ENCODE results near the gene SRC.

The SRC gene

GRCh38 chr20:37419307-37419706, 73.4 kb downstream of the SRC start:
- no peak for FAIRE-seq

DNA sequence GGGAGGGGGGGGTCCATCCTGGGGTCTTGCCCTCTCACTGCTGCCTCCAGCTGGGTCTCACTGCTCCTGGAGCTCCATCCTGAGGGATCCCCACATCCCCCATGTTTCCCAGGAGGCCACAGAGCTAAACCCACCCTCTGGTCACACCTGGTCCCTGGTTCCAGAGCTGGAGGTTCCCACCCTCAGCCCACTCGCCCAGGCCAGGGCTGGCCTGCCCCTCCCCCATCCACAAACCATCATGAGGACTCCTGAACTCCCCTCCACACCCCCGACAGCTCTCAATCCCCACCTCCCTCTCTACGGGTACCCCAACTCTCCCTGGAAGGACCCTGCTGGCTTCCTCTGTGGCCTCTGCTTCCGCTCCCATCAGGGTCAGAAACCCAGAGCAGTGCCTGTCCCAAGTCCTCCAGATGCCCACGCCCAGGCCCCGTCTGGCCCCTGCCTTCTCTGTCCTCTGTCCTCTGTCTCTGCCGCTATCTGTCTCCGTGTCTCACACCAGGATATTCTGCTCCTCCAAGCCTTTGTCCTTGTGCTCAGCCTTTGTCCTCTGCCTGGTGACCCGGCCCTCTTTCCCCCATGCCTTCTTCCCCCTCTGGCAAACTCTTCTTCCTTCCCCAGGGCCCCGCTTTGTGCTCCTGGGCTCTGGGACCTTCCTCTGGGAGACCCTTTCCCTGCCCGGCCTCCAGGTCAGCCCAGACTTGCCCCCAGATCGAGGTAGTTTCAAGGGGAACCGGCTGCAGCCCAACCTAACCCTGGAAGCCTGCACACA, 74.0 kb downstream of the SRC start:
- DNase-seq (ENCODE audit: extremely low spot score, insufficient read length, low read depth): no peak
- no peak for FAIRE-seq

More at GRCh38 chr20:37419307-37419706, 73.4 kb downstream of the SRC start:
- no peak for DNase-seq (ENCODE audit: extremely low spot score, insufficient read length, low read depth)

DNA sequence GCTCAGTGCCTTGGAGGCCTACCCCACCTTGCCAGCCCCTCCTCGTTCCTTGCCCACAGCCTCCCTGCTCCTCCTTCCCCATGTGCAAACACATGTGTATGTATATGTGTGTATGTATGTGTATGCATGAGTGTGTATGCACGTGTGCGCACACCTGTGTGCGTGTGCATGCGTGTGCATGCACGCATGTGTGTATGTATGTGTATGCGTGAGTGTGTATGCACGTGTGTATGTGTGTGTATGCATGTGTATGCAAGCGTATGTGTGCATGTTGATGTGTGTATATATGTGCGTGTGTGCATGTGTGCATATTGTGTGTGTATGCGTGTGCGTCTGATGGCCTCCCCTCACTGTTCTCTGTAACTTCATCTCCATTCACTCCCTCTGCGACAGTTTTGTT, 74.7 kb downstream of the SRC start:
- DNase-seq (ENCODE audit: extremely low spot score, insufficient read length, low read depth) (no peak), FAIRE-seq (no peak)

GRCh38 chr20:37421060-37421905, 75.3 kb downstream of the SRC start:
- DNase-seq (ENCODE audit: extremely low spot score, insufficient read length, low read depth) (no peak), FAIRE-seq (no peak)

GRCh38 chr20:37421988-37422387, 76.0 kb downstream of the SRC start:
- FAIRE-seq (no peak), DNase-seq (ENCODE audit: extremely low spot score, insufficient read length, low read depth) (no peak)

- no peak for FAIRE-seq
- DNase-seq (ENCODE audit: extremely low spot score, insufficient read length, low read depth): no peak
These were observed 76.9 kb downstream of the SRC start for GRCh38 chr20:37422791-37423286.

DNA sequence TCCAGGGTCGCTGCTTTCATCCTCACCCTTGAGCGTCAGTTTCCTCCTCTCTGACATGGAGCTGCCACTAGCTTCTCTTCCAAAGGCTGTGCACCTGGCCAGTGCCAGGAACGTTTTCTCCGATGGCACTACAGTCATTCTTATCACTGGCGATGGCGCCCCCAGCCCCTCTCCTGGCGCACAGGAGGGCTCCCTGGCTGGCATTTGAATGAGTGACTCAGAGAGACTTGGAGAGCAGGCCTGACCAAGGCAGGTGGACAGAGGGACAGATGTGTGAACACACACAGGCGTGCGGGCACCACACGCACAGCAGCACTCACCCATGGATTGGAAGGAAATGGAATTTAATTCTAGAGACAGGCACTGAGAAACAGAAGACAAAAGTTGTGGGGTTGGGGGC, 77.6 kb downstream of the SRC start:
- no peak for DNase-seq (ENCODE audit: extremely low spot score, insufficient read length, low read depth)
- FAIRE-seq: no peak

DNA sequence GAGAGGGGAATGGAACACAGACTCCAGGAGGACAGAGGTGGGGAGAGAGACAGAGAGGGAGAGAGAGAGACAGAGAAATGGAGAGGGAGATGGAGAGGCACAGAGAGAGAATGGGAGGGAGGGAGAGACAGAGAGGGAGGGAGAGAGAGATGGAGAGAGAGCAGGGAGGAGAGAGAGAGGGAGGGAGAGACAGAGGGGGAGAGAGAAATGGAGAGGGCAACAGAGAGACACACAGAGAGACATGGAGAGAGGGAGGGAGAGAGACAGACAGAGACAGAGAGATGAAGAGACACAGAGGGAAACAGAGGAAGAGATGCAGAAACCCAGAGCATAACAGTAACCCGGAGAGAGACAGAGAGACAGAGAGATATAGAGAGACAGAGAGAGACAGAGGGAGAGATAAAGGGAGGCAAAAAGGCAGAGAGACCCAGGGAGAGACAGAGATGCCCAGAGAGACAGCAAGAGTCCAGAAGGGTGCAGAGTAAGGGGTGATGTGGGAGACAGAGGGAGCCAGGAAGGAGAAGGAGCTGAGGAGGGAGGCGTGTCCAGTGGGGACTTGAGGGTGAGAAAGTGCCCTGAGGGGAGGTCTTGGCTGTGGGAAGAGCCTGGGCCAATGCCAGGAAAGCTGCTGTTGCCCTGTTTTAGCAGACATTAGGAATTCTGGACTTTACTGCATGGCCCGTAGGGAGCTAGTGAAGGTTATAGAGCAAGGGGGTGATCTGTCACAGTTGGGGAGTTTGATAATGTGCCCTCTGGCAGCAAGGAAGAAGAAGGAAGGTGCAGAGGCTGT, 78.3 kb downstream of the SRC start:
- no peak for DNase-seq (ENCODE audit: extremely low spot score, insufficient read length, low read depth)
- no peak for FAIRE-seq

- FAIRE-seq: no peak
- no peak for DNase-seq (ENCODE audit: extremely low spot score, insufficient read length, low read depth)
These were observed 79.2 kb downstream of the SRC start for GRCh38 chr20:37425103-37425625.

DNA sequence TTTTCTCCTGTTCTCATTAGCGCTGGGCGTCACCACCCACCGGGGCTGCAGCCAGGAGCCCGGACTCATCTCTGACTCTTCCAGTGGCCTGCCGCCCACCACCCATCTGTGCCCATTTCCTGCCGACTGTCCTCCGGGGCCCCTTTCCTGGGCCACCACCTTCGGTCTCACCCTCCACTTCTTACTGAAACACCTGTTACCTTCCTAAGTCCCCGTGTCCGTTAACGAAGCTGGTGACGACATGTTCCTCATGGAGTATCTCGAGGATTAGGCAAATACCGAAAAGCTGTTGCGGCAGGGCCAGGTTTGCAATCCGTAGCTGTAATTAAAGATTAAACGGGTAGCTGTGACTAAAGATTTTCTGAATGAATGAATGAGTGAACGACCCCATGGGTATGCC, 80.2 kb downstream of the SRC start:
- no peak for DNase-seq (ENCODE audit: extremely low spot score, insufficient read length, low read depth)
- FAIRE-seq: no peak

GRCh38 chr20:37426978-37427377, 81.0 kb downstream of the SRC start:
- DNase-seq (ENCODE audit: extremely low spot score, insufficient read length, low read depth) (no peak), FAIRE-seq (no peak)

DNA sequence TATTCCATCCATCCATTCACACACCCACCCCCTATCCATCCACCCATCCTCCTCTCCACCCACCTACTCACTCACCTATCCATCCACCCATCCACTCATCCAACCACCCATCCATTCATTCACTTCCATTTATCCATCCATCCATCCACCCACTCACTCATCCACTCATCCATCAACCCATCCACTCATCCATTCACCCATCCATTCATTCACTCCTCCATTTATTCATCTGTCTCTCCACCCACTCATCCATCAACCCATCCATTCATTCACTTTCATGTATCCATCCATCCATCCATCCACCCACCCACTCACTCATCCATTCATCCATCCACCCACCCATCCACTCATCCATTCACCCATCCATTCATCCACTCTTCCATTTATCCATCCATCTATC, 84.1 kb downstream of the SRC start:
- DNase-seq (ENCODE audit: extremely low spot score, insufficient read length, low read depth) (no peak), FAIRE-seq (no peak)

- DNase-seq (ENCODE audit: extremely low spot score, insufficient read length, low read depth): no peak
- no peak for FAIRE-seq
These were observed 85.0 kb downstream of the SRC start for GRCh38 chr20:37430778-37431460.

- DNase-seq (ENCODE audit: extremely low spot score, insufficient read length, low read depth) (no peak), FAIRE-seq (no peak)
These were observed 85.8 kb downstream of the SRC start for GRCh38 chr20:37431786-37432185.

GRCh38 chr20:37432606-37433005, 86.7 kb downstream of the SRC start:
- FAIRE-seq (no peak), DNase-seq (ENCODE audit: extremely low spot score, insufficient read length, low read depth) (no peak)

DNA sequence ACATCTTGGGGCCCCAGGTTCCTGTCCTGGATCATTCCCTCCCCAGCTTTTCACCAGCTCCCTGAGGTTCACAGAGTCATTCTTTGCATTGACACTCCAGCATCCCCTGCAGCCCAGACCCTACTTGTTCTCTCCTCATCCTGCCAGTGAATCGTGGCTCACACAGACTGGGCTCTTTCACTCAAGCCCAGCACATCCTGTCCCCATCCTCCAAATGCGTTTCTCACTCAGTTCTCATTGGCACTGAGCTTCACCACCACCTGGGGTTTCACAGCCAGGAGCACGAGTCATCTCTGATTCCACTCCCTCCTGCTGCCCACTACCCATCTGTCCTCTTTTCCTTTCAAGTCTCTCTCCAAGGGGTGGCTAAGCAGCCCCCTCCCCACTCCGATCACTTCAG, 89.7 kb downstream of the SRC start:
- no peak for DNase-seq (ENCODE audit: extremely low spot score, insufficient read length, low read depth)
- FAIRE-seq: no peak

GRCh38 chr20:37436527-37437186, 90.7 kb downstream of the SRC start:
- FAIRE-seq (no peak), DNase-seq (ENCODE audit: extremely low spot score, insufficient read length, low read depth) (no peak)

- FAIRE-seq (no peak), DNase-seq (ENCODE audit: extremely low spot score, insufficient read length, low read depth) (no peak)
These were observed 91.7 kb downstream of the SRC start for GRCh38 chr20:37437676-37438075.

Data from GM18507 (cell line).